ES-I3 (cell line): Measurements from ENCODE around the gene LIPT1.
A peak's percentile ranks its signal among the peaks of the same experiment; 100 is the strongest.
"Not testable (repeated sequence)": the region's sequence is repeated elsewhere in the genome, so short reads cannot be mapped to it uniquely, and the experiment has no call there.

Source experiments
- H3K36me3 ChIP-seq: 2 replicates; pipeline ENCODE4 v1.6.1; 2013; ENCODE audit warnings: mild to moderate bottlenecking, low read length, control low read depth, moderate library complexity; ENCODE audit not compliant: insufficient read depth
- H3K4me1 ChIP-seq: 2 replicates; pipeline ENCODE4 v1.6.1; 2013; ENCODE audit warnings: mild to moderate bottlenecking, control low read depth, low read length; ENCODE audit not compliant: insufficient read depth
- H3K9ac ChIP-seq: 2 replicates; pipeline ENCODE4 v1.6.1; 2013; ENCODE audit warnings: low read depth, mild to moderate bottlenecking, low read length, moderate library complexity
- H3K9me3 ChIP-seq: 2 replicates; pipeline ENCODE4 v1.6.1; 2013; ENCODE audit warnings: mild to moderate bottlenecking, low read length, moderate library complexity; ENCODE audit not compliant: control insufficient read depth, insufficient read depth

The LIPT1 gene

GRCh38 chr2:99154643-99155536 is at the start of gene LIPT1, which contains the start of gene TSGA10:
Gene LIPT1, plus strand, starts transcription at chr2:99154967. Its CDS starts 6,991 bp downstream, at chr2:99161958.
Gene TSGA10, minus strand, starts transcription at chr2:99154942. Its CDS starts 45,503 bp downstream, at chr2:99109439.
- no peaks in the 10 kb centered on the region for H3K4me1 ChIP-seq
- H3K9me3 ChIP-seq, result no peaks in the 10 kb centered on the region
- H3K36me3 ChIP-seq, result no peaks in the 10 kb centered on the region

GRCh38 chr2:99106913-99107312 is 47.9 kb upstream of the LIPT1 start:
- Histone ChIP-seq H3K9me3 (no peaks in the 10 kb centered on the region), H3K4me1 (no peaks in the 10 kb centered on the region), H3K9ac (no peak overlapping the region), H3K36me3 (no peaks in the 10 kb centered on the region)

More at GRCh38 chr2:99154643-99155536, at the start of gene LIPT1, which contains the start of gene TSGA10:
- peak within 1 kb of the TSS; percentile 86 for H3K9ac ChIP-seq

GRCh38 chr2:99111236-99111635 is 43.5 kb upstream of the LIPT1 start:
- H3K36me3 ChIP-seq, result no peaks in the 10 kb centered on the region
- H3K4me1 ChIP-seq, result no peaks in the 10 kb centered on the region
- H3K9me3 ChIP-seq, result no peaks in the 10 kb centered on the region
- no peak overlapping the region for H3K9ac ChIP-seq

- Histone ChIP-seq H3K9ac (no peak overlapping the region), H3K9me3 (no peaks in the 10 kb centered on the region), H3K4me1 (no peaks in the 10 kb centered on the region), H3K36me3 (no peaks in the 10 kb centered on the region)
These were observed 42.8 kb upstream of the LIPT1 start for GRCh38 chr2:99111945-99112344.

- Histone ChIP-seq H3K4me1 (no peaks in the 10 kb centered on the region), H3K9ac (no peak overlapping the region), H3K36me3 (no peaks in the 10 kb centered on the region), H3K9me3 (no peaks in the 10 kb centered on the region)
These were observed 42.1 kb upstream of the LIPT1 start for GRCh38 chr2:99112617-99113016.

- no peaks in the 10 kb centered on the region for H3K9me3 ChIP-seq
- no peak overlapping the region for H3K9ac ChIP-seq
- H3K4me1 ChIP-seq, result no peaks in the 10 kb centered on the region
- no peaks in the 10 kb centered on the region; the same call in 1 of the 2 replicates for H3K36me3 ChIP-seq
These were observed 26.8 kb upstream of the LIPT1 start for GRCh38 chr2:99127981-99128380.

- H3K4me1 ChIP-seq, H3K9ac ChIP-seq, H3K9me3 ChIP-seq, H3K36me3 ChIP-seq: not testable (repeated sequence)
These were observed 19.7 kb upstream of the LIPT1 start for GRCh38 chr2:99135044-99135556.

- no peak overlapping the region for H3K9ac ChIP-seq
- no peaks in the 10 kb centered on the region for H3K9me3 ChIP-seq
- no peaks in the 10 kb centered on the region; the same call in 1 of the 2 replicates for H3K4me1 ChIP-seq
- no peaks in the 10 kb centered on the region for H3K36me3 ChIP-seq
These were observed 15.8 kb upstream of the LIPT1 start for GRCh38 chr2:99139003-99139402.

GRCh38 chr2:99140056-99140859 is 14.5 kb upstream of the LIPT1 start:
- no peaks in the 10 kb centered on the region; the same call in 1 of the 2 replicates for H3K4me1 ChIP-seq
- H3K9ac ChIP-seq, result peak overlapping the region; percentile 88
- no peaks in the 10 kb centered on the region for H3K36me3 ChIP-seq
- no peaks in the 10 kb centered on the region for H3K9me3 ChIP-seq

GRCh38 chr2:99140860-99141109 is 14.0 kb upstream of the LIPT1 start:
- Histone ChIP-seq H3K9me3 (no peaks in the 10 kb centered on the region), H3K36me3 (no peaks in the 10 kb centered on the region), H3K4me1 (no peaks in the 10 kb centered on the region; the same call in 1 of the 2 replicates), H3K9ac (peak overlapping the region; percentile 88)

- no peaks in the 10 kb centered on the region for H3K9me3 ChIP-seq
- no peaks in the 10 kb centered on the region; the same call in 1 of the 2 replicates for H3K4me1 ChIP-seq
- H3K9ac ChIP-seq, result peak within 1 kb of the TSS; percentile 88
- H3K36me3 ChIP-seq, result no peaks in the 10 kb centered on the region
These were observed 13.4 kb upstream of the LIPT1 start, which contains the start of gene C2orf15 for GRCh38 chr2:99141110-99142108. Gene C2orf15, plus strand, starts transcription at chr2:99141707. Its CDS starts 8,852 bp downstream, at chr2:99150559.

- no peak overlapping the region for H3K9ac ChIP-seq
- no peaks in the 10 kb centered on the region for H3K9me3 ChIP-seq
- H3K4me1 ChIP-seq, result no peaks in the 10 kb centered on the region
- H3K36me3 ChIP-seq, result no peaks in the 10 kb centered on the region
These were observed 4.1 kb upstream of the LIPT1 start for GRCh38 chr2:99150706-99151105.

- H3K9ac ChIP-seq, result no peak overlapping the region
- H3K36me3 ChIP-seq, result no peaks in the 10 kb centered on the region
- no peaks in the 10 kb centered on the region for H3K9me3 ChIP-seq
- no peaks in the 10 kb centered on the region for H3K4me1 ChIP-seq
These were observed 2.4 kb upstream of the LIPT1 start for GRCh38 chr2:99152199-99152895.
